NCI-H2029 treated with DMSO at 0.1 percent for 48 hours (cell line): ENCODE measurements around the gene SCGB2A2.

ENCODE experiments used
- DNase-seq: peaks from one replicate; lab custom pipeline; 2025; lab: John Stamatoyannopoulos, UW

Gene SCGB2A2

GRCh38 chr11:62269654-62270278 is at the start of gene SCGB2A2:
Gene SCGB2A2, plus strand, starts transcription at chr11:62270158. Its CDS starts 59 bp downstream, at chr11:62270217.
- DNase-seq = no peak

GRCh38 chr11:62221498-62221897 is 48.5 kb upstream of the SCGB2A2 start:
- no peak for DNase-seq

DNA sequence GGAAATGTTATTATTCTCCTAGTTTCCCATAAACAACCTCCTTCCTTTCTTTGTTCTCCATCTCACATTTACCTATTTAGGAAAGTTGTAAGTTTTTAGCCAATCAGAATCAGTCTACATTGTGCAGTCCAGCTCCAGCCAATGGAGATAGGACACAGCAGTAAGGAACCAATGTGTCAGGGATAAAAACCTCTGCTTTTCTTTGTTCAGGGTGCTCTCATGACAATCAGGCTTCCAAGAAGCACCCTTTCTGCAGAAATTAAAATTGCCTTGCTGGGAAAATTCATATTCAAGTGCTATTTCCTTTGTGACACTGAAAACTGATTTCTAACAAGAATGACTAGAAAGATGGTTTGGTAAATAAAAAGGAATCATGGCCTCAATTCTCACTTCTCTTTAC is 46.9 kb upstream of the SCGB2A2 start:
- DNase-seq = no peak

GRCh38 chr11:62233730-62234129 is 36.2 kb upstream of the SCGB2A2 start:
- no peak for DNase-seq

- no peak for DNase-seq
Measured at GRCh38 chr11:62236187-62236586, 33.8 kb upstream of the SCGB2A2 start.

GRCh38 chr11:62237499-62237898 is 32.5 kb upstream of the SCGB2A2 start:
- no peak for DNase-seq

DNA sequence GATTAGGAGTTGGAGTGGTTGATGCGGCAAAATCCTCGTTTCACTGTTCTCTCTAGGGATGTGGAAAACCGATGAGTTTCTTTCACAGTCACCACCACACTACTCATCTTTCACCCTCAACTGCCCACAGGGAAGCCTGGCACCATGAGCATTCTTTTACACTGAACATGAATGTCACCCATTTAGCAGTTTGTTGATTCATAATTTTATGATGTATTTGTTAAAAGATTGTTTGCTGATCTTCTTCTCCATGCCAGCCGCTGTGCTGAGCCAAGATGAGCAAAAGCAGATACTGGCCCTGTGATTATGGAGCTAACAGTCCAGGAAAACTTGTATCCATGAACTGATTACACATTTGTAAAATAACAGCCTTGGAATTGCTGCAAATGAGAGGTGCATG is 31.8 kb upstream of the SCGB2A2 start:
- DNase-seq = no peak

GRCh38 chr11:62241095-62241494 is 28.9 kb upstream of the SCGB2A2 start:
- DNase-seq = no peak

GRCh38 chr11:62242021-62242420 is 27.9 kb upstream of the SCGB2A2 start, which contains the start of gene SCGB1D2:
Gene SCGB1D2, plus strand, starts transcription at chr11:62242239. Its CDS starts 69 bp downstream, at chr11:62242308.
- peak; percentile 78 for DNase-seq

GRCh38 chr11:62245271-62245753 is 24.6 kb upstream of the SCGB2A2 start:
- DNase-seq = no peak

GRCh38 chr11:62251698-62252097 is 18.3 kb upstream of the SCGB2A2 start:
- no peak for DNase-seq

- no peak for DNase-seq
Measured at GRCh38 chr11:62253999-62254542, 15.9 kb upstream of the SCGB2A2 start.

DNA sequence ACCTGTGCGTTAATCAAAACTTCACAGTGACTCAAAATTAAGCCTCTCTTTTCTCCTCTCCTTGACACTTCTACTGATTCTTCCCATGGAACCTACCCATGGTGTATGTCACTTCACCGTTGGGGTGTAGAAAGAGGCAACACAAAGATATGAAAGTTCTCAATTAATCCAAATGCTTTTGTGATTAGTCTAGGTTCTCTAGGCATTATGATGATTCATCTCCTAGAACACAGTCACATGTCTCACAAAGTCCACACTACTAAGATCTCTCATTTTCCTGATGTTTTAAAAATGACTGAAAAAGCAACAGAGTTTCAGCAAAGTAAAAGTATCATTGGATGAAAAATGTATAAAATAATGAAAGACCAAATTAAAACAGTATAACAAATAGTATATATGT is 13.7 kb upstream of the SCGB2A2 start:
- DNase-seq = no peak

DNA sequence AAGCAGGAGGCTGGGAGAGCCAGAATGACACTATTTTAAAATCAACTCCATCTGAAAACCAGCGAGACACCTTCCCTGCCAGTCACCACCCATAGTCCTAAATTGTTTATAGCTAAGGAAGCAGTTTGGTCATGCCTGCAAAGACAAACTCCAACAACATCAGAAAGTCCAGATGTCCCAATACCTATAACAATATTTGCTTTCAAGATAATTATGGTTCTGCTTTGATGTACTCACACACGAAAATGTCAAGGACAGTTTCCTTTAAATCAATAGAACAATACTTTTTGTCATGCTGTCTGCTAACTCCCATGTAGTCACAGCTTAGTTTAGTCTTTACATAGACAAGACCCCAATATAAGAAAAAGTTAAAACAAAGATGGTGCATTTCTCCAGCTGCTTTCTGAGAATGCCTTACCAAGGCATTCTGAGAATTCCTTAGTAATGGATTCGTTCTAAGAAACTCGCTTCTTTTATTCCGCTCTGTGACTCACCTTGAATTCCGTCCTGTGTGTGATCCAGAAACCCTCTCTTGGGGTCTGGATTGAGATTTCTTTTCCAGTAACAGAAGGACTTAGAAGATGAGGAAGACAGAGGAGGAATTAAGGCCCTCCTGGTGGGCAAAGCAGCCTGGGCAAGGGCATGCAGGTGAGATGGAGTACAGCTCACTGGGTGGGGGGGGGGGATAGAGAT is 9.6 kb upstream of the SCGB2A2 start:
- no peak for DNase-seq

DNA sequence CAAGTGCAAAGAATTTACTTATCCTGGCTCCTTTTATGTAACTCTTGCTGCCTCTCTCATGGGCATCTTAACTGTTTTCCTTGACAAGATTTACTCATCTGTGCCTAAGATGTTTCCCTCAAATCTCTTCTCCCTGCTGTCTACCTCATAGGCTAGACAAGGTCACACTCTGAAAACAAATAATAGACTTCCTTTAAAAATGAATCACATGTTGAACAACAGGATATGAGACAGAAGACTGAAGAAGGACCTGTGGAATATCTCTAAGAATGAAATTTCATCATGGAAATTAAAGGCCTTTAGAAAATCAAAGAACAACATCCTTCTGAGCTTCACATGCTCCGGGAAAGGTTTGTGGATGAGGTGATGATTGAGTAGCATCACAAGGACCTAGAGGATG is 6.0 kb upstream of the SCGB2A2 start:
- DNase-seq = no peak

GRCh38 chr11:62266558-62266957 is 3.4 kb upstream of the SCGB2A2 start:
- DNase-seq = no peak

DNA sequence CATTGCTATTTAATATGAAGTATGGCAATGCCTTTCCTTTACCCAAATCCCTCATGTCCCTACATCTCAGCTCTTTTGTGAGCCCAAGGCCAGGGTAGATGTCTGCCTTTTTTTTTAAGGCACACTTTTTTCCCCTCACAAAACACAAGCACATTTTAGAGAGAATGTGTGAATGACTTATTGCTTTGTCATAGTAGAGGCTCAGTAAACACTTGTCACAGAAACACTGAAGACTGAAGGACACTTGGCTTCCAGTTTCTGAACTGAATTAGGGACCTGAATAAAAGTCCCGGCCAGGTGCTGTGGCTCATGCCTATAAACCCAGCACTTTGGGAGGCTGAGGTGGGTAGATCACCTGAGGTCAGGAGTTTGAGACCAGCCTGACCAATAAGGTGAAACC is 2.9 kb upstream of the SCGB2A2 start:
- peak; percentile 5 for DNase-seq

DNA sequence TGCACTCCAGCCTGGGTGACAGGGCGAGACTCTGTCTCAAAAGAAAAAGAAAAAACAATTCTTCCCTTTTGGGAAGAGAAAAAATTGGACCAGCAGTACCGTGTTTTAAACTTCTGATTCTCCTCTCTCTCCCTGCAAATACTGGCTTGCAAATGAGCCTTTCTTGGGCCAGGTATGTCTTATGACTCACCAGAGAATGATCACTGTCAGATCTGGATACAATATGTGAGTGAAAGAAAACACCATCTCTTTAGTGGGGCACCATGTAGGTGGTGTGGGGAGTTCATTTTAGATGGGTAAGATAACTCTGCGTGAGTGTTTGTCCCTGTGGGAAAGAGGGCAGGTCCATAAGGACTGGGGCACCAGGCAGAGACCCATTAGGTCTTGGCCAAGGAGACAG is 2.4 kb upstream of the SCGB2A2 start:
- no peak for DNase-seq

DNA sequence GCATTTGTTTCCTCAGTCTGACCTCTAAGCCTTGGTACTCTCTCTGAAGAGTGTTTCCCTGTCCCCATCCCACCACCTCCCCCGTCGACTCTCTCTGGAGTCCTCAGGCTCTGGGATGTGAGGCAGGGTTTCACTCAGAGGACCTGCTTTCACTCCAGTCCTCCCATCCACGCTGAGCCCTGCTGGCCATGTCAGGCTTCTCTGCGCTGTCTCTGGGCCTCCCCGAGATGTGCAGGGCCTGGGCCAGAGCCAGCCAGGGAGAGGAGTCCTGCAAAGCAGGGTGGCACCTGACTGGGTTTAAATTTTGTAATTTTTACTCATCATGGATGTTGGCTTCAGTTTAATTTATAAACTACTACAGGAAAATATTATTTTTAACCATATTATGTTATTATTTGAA is 3.3 kb downstream of the SCGB2A2 start:
- DNase-seq = no peak

DNA sequence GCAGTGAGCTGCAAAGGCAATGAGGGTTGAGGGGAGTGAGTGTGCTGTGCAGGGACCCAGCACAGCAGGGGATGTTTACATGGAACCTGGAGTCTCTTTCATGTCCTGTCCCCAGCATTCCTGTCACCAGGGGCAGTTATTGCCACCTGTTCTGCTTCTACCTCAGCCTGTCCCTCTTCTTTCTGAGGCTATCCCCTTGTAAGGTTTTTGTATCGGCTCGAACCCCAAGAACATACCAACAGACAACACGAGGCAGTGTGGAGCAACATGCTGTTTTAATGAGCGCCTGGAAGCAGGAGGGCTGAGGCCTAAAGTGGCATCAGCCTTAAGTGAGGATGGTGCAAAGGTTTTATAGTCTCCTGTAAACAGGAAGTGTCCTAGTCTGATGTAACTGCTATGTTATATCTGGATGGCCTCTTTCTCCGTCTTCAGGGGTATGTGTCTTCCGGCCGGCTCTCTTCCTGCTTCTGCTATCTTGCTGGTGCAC is 3.9 kb downstream of the SCGB2A2 start:
- no peak for DNase-seq

- no peak for DNase-seq
Measured at GRCh38 chr11:62280452-62280851, 10.5 kb downstream of the SCGB2A2 start.

DNA sequence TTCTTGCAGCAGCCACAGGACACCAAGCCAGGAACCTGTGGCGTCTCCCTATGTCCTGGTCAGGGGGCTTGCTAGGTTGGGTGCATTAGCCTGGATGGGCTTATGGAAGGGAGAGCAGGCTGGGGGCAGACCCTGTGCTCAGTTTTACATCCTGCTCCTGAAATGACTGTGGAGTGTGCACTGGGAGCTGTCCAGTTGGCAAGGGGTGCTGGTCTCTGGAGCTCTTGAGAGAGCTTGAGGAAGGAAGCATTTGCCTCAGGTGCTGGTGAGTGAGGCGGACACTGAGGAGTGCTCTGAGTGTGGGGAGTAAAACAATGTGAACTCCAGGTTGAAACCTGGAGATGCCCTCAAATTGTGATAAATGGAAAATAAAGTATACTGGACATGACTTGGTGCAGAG is 25.5 kb downstream of the SCGB2A2 start:
- DNase-seq = no peak

DNA sequence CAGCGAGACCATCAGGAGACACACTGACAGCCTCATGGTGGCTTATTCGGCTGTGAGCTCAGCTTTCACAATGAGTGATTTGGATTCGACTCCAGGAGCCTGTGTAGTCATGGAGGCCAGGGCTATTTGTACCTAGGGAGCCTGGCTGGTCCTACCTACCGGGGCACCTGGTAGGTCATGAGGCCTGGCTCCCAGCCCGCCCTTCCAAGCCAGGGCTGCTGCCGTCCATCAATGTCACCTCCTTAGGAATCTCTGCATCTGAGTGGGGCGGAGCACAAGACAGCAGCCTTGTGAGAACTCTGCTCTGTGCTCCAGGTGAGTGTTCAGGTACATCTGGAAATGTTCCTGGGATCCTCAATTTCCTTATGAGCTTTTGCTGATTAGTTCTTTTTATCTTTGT is 29.0 kb downstream of the SCGB2A2 start, which contains the start of gene SCGB1D4:
Gene SCGB1D4, minus strand, starts transcription at position 101 of the 400 bp plus-strand sequence. Its CDS starts 65 bp downstream, at position 36.
- no peak for DNase-seq
